GDM1 (cell line): Measurements from ENCODE around the gene ABHD5.

Source experiments
- DNase-seq: peaks from one replicate; lab custom pipeline; 2025; lab: John Stamatoyannopoulos, UW

The ABHD5 gene

GRCh38 chr3:43685921-43686320 is 4.8 kb upstream of the ABHD5 start:
- no peak for DNase-seq

GRCh38 chr3:43686333-43686699 is 4.4 kb upstream of the ABHD5 start:
- DNase-seq: no peak

- no peak for DNase-seq
Observed at GRCh38 chr3:43686700-43687498, 3.8 kb upstream of the ABHD5 start.

- DNase-seq: no peak
Observed at GRCh38 chr3:43687499-43687811, 3.3 kb upstream of the ABHD5 start.

- no peak for DNase-seq
Observed at GRCh38 chr3:43688245-43688650, 2.5 kb upstream of the ABHD5 start.

GRCh38 chr3:43689166-43689565 is 1.6 kb upstream of the ABHD5 start:
- DNase-seq: no peak

GRCh38 chr3:43689766-43690399 is 855 bp upstream of the ABHD5 start:
- DNase-seq: no peak

GRCh38 chr3:43691120-43691995 is 620 bp downstream of the ABHD5 start:
- no peak for DNase-seq

GRCh38 chr3:43692085-43692855 is 1.5 kb downstream of the ABHD5 start:
- DNase-seq: no peak

GRCh38 chr3:43692971-43693370 is 2.2 kb downstream of the ABHD5 start:
- DNase-seq: no peak

GRCh38 chr3:43693594-43693993 is 2.9 kb downstream of the ABHD5 start:
- no peak for DNase-seq

GRCh38 chr3:43695443-43695842 is 4.7 kb downstream of the ABHD5 start:
- DNase-seq: no peak

- no peak for DNase-seq
Observed at GRCh38 chr3:43695863-43696262, 5.1 kb downstream of the ABHD5 start.

GRCh38 chr3:43696441-43696840 is 5.7 kb downstream of the ABHD5 start:
- no peak for DNase-seq

GRCh38 chr3:43696881-43697280 is 6.1 kb downstream of the ABHD5 start:
- no peak for DNase-seq

- no peak for DNase-seq
Observed at GRCh38 chr3:43699864-43700263, 9.1 kb downstream of the ABHD5 start.

- no peak for DNase-seq
Observed at GRCh38 chr3:43704697-43705096, 14.0 kb downstream of the ABHD5 start.

- DNase-seq: no peak
Observed at GRCh38 chr3:43706342-43706741, 15.6 kb downstream of the ABHD5 start.

GRCh38 chr3:43707266-43707665 is 16.5 kb downstream of the ABHD5 start:
- DNase-seq: no peak

- DNase-seq: no peak
Observed at GRCh38 chr3:43707998-43708397, 17.3 kb downstream of the ABHD5 start.

GRCh38 chr3:43709022-43709421 is 18.3 kb downstream of the ABHD5 start:
- DNase-seq: no peak

GRCh38 chr3:43710607-43711006 is 19.9 kb downstream of the ABHD5 start:
- DNase-seq: no peak
